Caco-2 (cell line): Measurements from ENCODE around the gene VWA3B. TPM values are rescaled to one million over a fixed set of nuclear protein-coding genes. Genes with fewer than 3 reads are reported as not detected.

ENCODE experiments used
- BruUV-seq: library from RNA; stranded (reverse); fragments of 400-500 nt; replicated peaks from 2 replicates; lab custom pipeline; 2021; lab: Mats Ljungman, UMichigan
- CTCF ChIA-PET: fragments of 300-600 bp; sonication (Branson Sonifier 250); formaldehyde crosslinking; loops from one replicate; lab custom pipeline; 2022; ENCODE audit warnings: antibody characterized with exemption; lab: Charles Lee
- POLR2A ChIA-PET: fragments of 300-600 bp; sonication (Branson Sonifier 250); formaldehyde crosslinking; loops from one replicate; lab custom pipeline; 2022; ENCODE audit warnings: antibody characterized with exemption; lab: Charles Lee
- DNase-seq, 2 experiments: peaks; one replicate each; pipeline versions ENCODE4 v3.0.0 to v3.0.0-alpha.2; 2020 to 2022
- H3K27me3 ChIP-seq: replicated peaks from 2 replicates; pipeline ENCODE4 v1.6.0; 2011; ENCODE audit warnings: low read length; ENCODE audit not compliant: control insufficient read depth, insufficient read depth
- H3K36me3 ChIP-seq: 2 replicates; pipeline ENCODE4 v1.5.1; 2011; ENCODE audit warnings: low read length; ENCODE audit not compliant: control insufficient read depth, insufficient read depth
- H3K4me1 ChIP-seq: fragments of 250-450 bp; sonication (Bioruptor Pico); 2 replicates; pipeline ENCODE4 v1.5.1; 2020; ENCODE audit warnings: mild to moderate bottlenecking
- H3K4me3 ChIP-seq: 2 replicates; pipeline ENCODE4 v1.5.1; 2011; ENCODE audit warnings: low read depth, mild to moderate bottlenecking, control low read depth, low read length
- H3K9me3 ChIP-seq: fragments of 250-450 bp; sonication (Bioruptor Pico); 2 replicates; pipeline ENCODE4 v1.5.1; 2020; ENCODE audit warnings: mild to moderate bottlenecking, moderate library complexity
- H3K27ac Mint-ChIP-seq: one replicate; pipeline ENCODE4 v1.8.0; 2022; ENCODE audit warnings: mixed read lengths; ENCODE audit not compliant: unreplicated experiment
- H3K27me3 Mint-ChIP-seq: one replicate; pipeline ENCODE4 v1.8.0; 2022; ENCODE audit warnings: mixed read lengths; ENCODE audit not compliant: insufficient read depth, unreplicated experiment
- H3K36me3 Mint-ChIP-seq: one replicate; pipeline ENCODE4 v1.8.0; 2022; ENCODE audit warnings: mild to moderate bottlenecking, mixed read lengths; ENCODE audit not compliant: insufficient read depth, unreplicated experiment
- H3K4me1 Mint-ChIP-seq: one replicate; pipeline ENCODE4 v1.8.0; 2022; ENCODE audit warnings: low read depth, mixed read lengths; ENCODE audit not compliant: unreplicated experiment
- H3K4me3 Mint-ChIP-seq: one replicate; pipeline ENCODE4 v1.8.0; 2022; ENCODE audit warnings: mild to moderate bottlenecking, moderate library complexity, mixed read lengths; ENCODE audit not compliant: unreplicated experiment
- H3K9me3 Mint-ChIP-seq: one replicate; pipeline ENCODE4 v1.8.0; 2022; ENCODE audit warnings: mixed read lengths; ENCODE audit not compliant: unreplicated experiment
- CTCF ChIP-seq, 2 experiments: fragments of 200-600 bp in 1 of 2; IDR thresholded peaks; 1 replicate in 1 of 2; 2 replicates in 1 of 2; pipeline versions ENCODE4 v1.5.1 to v1.8.0; 2011 to 2022; ENCODE audit warnings: antibody characterized with exemption in 1 of 2, control low read depth in 1 of 2, inconsistent platforms in 1 of 2, low read depth in 1 of 2, low read length in 1 of 2, mild to moderate bottlenecking in 1 of 2, moderate library complexity in 1 of 2; ENCODE audit not compliant: insufficient read depth in 1 of 2, severe bottlenecking in 1 of 2, unreplicated experiment in 1 of 2
- intact Hi-C: fragments of 100-400 bp; cut with micrococcal nuclease; formaldehyde crosslinking; loops from one replicate; pipeline ENCODE4 v1.10.0; 2022; ENCODE audit not compliant: unreplicated experiment
- total RNA-seq: library from RNA; stranded (reverse); gene quantifications from 2 replicates; pipeline ENCODE4 v1.2.3, GENCODE V29; 2022

The VWA3B gene
- total RNA-seq, 1 experiment from 2014 or later, result not detected

DNA sequence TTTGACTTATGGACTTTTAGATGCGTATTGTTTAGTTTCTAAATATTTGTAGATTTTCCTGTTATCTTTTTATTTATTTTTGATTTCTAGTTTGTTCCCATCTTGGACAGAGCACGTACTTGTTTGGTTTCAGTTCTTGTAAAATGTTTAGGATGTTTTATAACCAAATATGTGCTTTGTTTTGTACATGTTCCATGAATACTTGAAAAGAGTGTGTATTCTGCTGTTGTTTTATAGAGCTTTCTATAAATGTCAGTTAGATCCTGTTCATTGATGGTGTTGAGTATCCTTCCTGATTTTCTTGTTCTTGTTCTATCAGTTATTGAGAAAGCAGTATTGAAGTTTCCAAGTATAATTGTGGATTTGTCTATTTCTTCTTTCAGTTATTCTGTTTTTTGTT is 21.1 kb downstream of the VWA3B start:
- intact Hi-C loops, result no loop called here
- no peaks in the 10 kb centered on the region for H3K36me3 ChIP-seq
- TF ChIP-seq CTCF (IDR thresholded peaks at IDR 0.05; ENCODE audit: insufficient read depth in 1 of 2, low read depth in 1 of 2, low read length in 1 of 2, severe bottlenecking in 1 of 2, unreplicated experiment in 1 of 2), result no peak
- H3K4me1 Mint-ChIP-seq, result no peaks in the 10 kb centered on the region
- H3K9me3 Mint-ChIP-seq, result peaks cover 38% of the 10 kb centered on the region
- ChIA-PET CTCF (no interaction called here), POLR2A (no interaction called here)
- no peaks in the 10 kb centered on the region for H3K27me3 ChIP-seq
- H3K4me3 Mint-ChIP-seq, result no peak overlapping the region
- no TSS peak for BruUV-seq
- no peaks in the 10 kb centered on the region; the same call in none of the 2 replicates for H3K9me3 ChIP-seq
- no peak overlapping the region for H3K27ac Mint-ChIP-seq
- H3K4me1 ChIP-seq, result no peaks in the 10 kb centered on the region
- H3K4me3 ChIP-seq, result no peak overlapping the region
- no peaks in the 10 kb centered on the region for H3K36me3 Mint-ChIP-seq
- DNase-seq, result no peak
- peaks cover 24% of the 10 kb centered on the region for H3K27me3 Mint-ChIP-seq

- H3K9me3 ChIP-seq, result peaks cover 3% of the 10 kb centered on the region
Observed at GRCh38 chr2:98110741-98111140, 23.8 kb downstream of the VWA3B start.

GRCh38 chr2:98114643-98115330 is 27.8 kb downstream of the VWA3B start:
- intact Hi-C loops, result no loop called here
- H3K27ac Mint-ChIP-seq, result no peak overlapping the region

More at GRCh38 chr2:98110741-98111140, 23.8 kb downstream of the VWA3B start:
- no peak for TF ChIP-seq CTCF (IDR thresholded peaks at IDR 0.05; ENCODE audit: insufficient read depth in 1 of 2, low read depth in 1 of 2, low read length in 1 of 2, severe bottlenecking in 1 of 2, unreplicated experiment in 1 of 2)
- H3K4me3 ChIP-seq, result no peak overlapping the region
- H3K36me3 ChIP-seq, result no peaks in the 10 kb centered on the region
- no peaks in the 10 kb centered on the region for H3K4me1 ChIP-seq
- H3K4me3 Mint-ChIP-seq, result no peak overlapping the region
- ChIA-PET POLR2A (no interaction called here), CTCF (no interaction called here)
- H3K4me1 Mint-ChIP-seq, result no peaks in the 10 kb centered on the region
- H3K36me3 Mint-ChIP-seq, result no peaks in the 10 kb centered on the region
- no peaks in the 10 kb centered on the region for H3K27me3 ChIP-seq
- H3K9me3 Mint-ChIP-seq, result peaks cover 33% of the 10 kb centered on the region
- H3K27me3 Mint-ChIP-seq, result peaks cover 24% of the 10 kb centered on the region
- H3K27ac Mint-ChIP-seq, result no peak overlapping the region
- intact Hi-C loops, result no loop called here
- DNase-seq, result no peak
- BruUV-seq, result no TSS peak

More at GRCh38 chr2:98114643-98115330, 27.8 kb downstream of the VWA3B start:
- H3K27me3 Mint-ChIP-seq, result peaks cover 20% of the 10 kb centered on the region
- H3K4me1 Mint-ChIP-seq, result no peaks in the 10 kb centered on the region
- BruUV-seq, result no TSS peak
- Histone ChIP-seq H3K27me3 (no peaks in the 10 kb centered on the region), H3K36me3 (no peaks in the 10 kb centered on the region), H3K4me1 (no peaks in the 10 kb centered on the region), H3K4me3 (no peak overlapping the region), H3K9me3 (peaks cover 3% of the 10 kb centered on the region)
- ChIA-PET POLR2A (no interaction called here), CTCF (no interaction called here)
- H3K36me3 Mint-ChIP-seq, result no peaks in the 10 kb centered on the region
- no peak for TF ChIP-seq CTCF (IDR thresholded peaks at IDR 0.05; ENCODE audit: insufficient read depth in 1 of 2, low read depth in 1 of 2, low read length in 1 of 2, severe bottlenecking in 1 of 2, unreplicated experiment in 1 of 2)
- peaks cover 29% of the 10 kb centered on the region for H3K9me3 Mint-ChIP-seq
- DNase-seq, result no peak
- no peak overlapping the region for H3K4me3 Mint-ChIP-seq
